NOMO-1 treated with dmso at 0.1 percent for 144 hours (cell line): ENCODE results near the gene DIS3.
"Not testable (repeated sequence)": the region's sequence is repeated elsewhere in the genome, so short reads cannot be mapped to it uniquely, and the experiment has no call there.

Experiments
- DNase-seq: peaks from one replicate; lab custom pipeline; 2025; ENCODE audit not compliant: unreplicated experiment; lab: John Stamatoyannopoulos, UW

Gene DIS3

GRCh38 chr13:72754111-72754510 is 27.6 kb downstream of the DIS3 start:
- DNase-seq: no peak

- DNase-seq: no peak
Observed at GRCh38 chr13:72751220-72751619, 30.5 kb downstream of the DIS3 start.

- DNase-seq: no peak
Observed at GRCh38 chr13:72745260-72745659, 36.4 kb downstream of the DIS3 start.

GRCh38 chr13:72740015-72740414 is 41.7 kb downstream of the DIS3 start:
- DNase-seq: no peak

- DNase-seq: no peak
Observed at GRCh38 chr13:72737033-72737432, 44.7 kb downstream of the DIS3 start.

- DNase-seq: no peak
Observed at GRCh38 chr13:72728290-72728605, 53.5 kb downstream of the DIS3 start.

GRCh38 chr13:72727417-72728289 is 54.0 kb downstream of the DIS3 start, which contains the start of the genes BORA and MZT1:
Gene BORA, plus strand, starts transcription at chr13:72727923. Its CDS starts 1,018 bp downstream, at chr13:72728941.
Gene MZT1, minus strand, starts transcription at chr13:72727629. Its CDS starts 27 bp downstream, at chr13:72727602.
- peak; percentile 95 for DNase-seq

GRCh38 chr13:72726726-72727416 is 54.8 kb downstream of the DIS3 start:
- DNase-seq: peak; percentile 33

- DNase-seq: not testable (repeated sequence)
Observed at GRCh38 chr13:72726185-72726584, 55.5 kb downstream of the DIS3 start.

- no peak for DNase-seq
Observed at GRCh38 chr13:72716776-72717175, 64.9 kb downstream of the DIS3 start.
